Stimulated activated CD4-positive, alpha-beta T cell treated with anti-CD3 and anti-CD28 coated beads, Interleukin-15, amount 100 ng/mL, for 24 hours (primary cell): ENCODE measurements around the gene LAMB1.
"Not testable (repeated sequence)": the region's sequence is repeated elsewhere in the genome, so short reads cannot be mapped to it uniquely, and the experiment has no call there.

Experiments used
- DNase-seq: peaks from one replicate; pipeline ENCODE4 v3.0.0-alpha.2; 2020

Gene LAMB1

GRCh38 chr7:107911981-107912380 is 91.0 kb downstream of the LAMB1 start:
- no peak for DNase-seq

- no peak for DNase-seq
Measured at GRCh38 chr7:107909445-107909844, 93.5 kb downstream of the LAMB1 start.

GRCh38 chr7:107907790-107908189 is 95.2 kb downstream of the LAMB1 start:
- DNase-seq, result no peak

GRCh38 chr7:107902381-107902780 is 100.6 kb downstream of the LAMB1 start:
- DNase-seq, result no peak

- DNase-seq, result no peak
Measured at GRCh38 chr7:107900496-107901015, 102.4 kb downstream of the LAMB1 start.

GRCh38 chr7:107898997-107899594 is 103.9 kb downstream of the LAMB1 start:
- no peak for DNase-seq

- not testable (repeated sequence) for DNase-seq
Measured at GRCh38 chr7:107892367-107892741, 110.6 kb downstream of the LAMB1 start.

- DNase-seq, result peak; percentile 27
Measured at GRCh38 chr7:107891636-107892366, 111.2 kb downstream of the LAMB1 start.

GRCh38 chr7:107890962-107891635 is 111.9 kb downstream of the LAMB1 start, which contains the start of gene DLD:
TSS of gene DLD (plus strand) at chr7:107891183. CDS start at chr7:107891251, 68 bp downstream.
- peak; percentile 96 for DNase-seq

- DNase-seq, result peak; percentile 15
Measured at GRCh38 chr7:107890493-107890961, 112.4 kb downstream of the LAMB1 start.

GRCh38 chr7:107889992-107890391 is 113.0 kb downstream of the LAMB1 start:
- DNase-seq, result no peak

GRCh38 chr7:107887827-107888226 is 115.1 kb downstream of the LAMB1 start:
- not testable (repeated sequence) for DNase-seq

GRCh38 chr7:107884066-107884818 is 118.7 kb downstream of the LAMB1 start:
- no peak for DNase-seq

GRCh38 chr7:107882766-107883165 is 120.2 kb downstream of the LAMB1 start:
- DNase-seq, result no peak

GRCh38 chr7:107879400-107880035 is 123.4 kb downstream of the LAMB1 start:
- peak; percentile 52 for DNase-seq

- DNase-seq, result no peak
Measured at GRCh38 chr7:107878636-107879035, 124.3 kb downstream of the LAMB1 start.

GRCh38 chr7:107877731-107878382 is 125.1 kb downstream of the LAMB1 start:
- no peak for DNase-seq

GRCh38 chr7:107876916-107877315 is 126.0 kb downstream of the LAMB1 start:
- DNase-seq, result no peak

- peak; percentile 48 for DNase-seq
Measured at GRCh38 chr7:107874605-107875446, 128.1 kb downstream of the LAMB1 start.

- no peak for DNase-seq
Measured at GRCh38 chr7:107874111-107874510, 128.8 kb downstream of the LAMB1 start.
